Naive thymus-derived CD8-positive, alpha-beta T cell (primary cell): ENCODE measurements around the gene OAT. TPM values are rescaled to one million over a fixed set of nuclear protein-coding genes. Genes with fewer than 3 reads are reported as not detected.
A peak's percentile ranks its signal among the peaks of the same experiment; 100 is the strongest.
"Not testable (repeated sequence)": the region's sequence is repeated elsewhere in the genome, so short reads cannot be mapped to it uniquely, and the experiment has no call there.

Experiments used
- ATAC-seq, 2 donors: fragments of 150-1000 bp; cut with Tn5 transposase in 1 of 2; sonication (Bioruptor Pico), chemical (Tn5 transposase) in 1 of 2; 1 replicate in 1 of 2; 2 replicates in 1 of 2; pipeline ENCODE4 v1.10.0; 2021; ENCODE audit warnings: mild to moderate bottlenecking in 2 of 2, moderate library complexity in 2 of 2
- POLR2A ChIA-PET: fragments of 350-600 bp; sonication (Branson Sonifier 250); formaldehyde crosslinking; loops from one replicate; lab custom pipeline; 2021; ENCODE audit warnings: antibody characterized with exemption; lab: Charles Lee
- DNase-seq, 10 donors: peaks; one replicate each; pipeline versions ENCODE4 v3.0.0 to v3.0.0-alpha.2; 2020 to 2022
- H3K27ac Mint-ChIP-seq, 10 donors: one replicate each; pipeline ENCODE4 v1.8.0; 2020 to 2022; ENCODE audit warnings: mild to moderate bottlenecking in 10 of 10, mixed read lengths in 10 of 10, moderate library complexity in 4 of 10, inconsistent platforms in 1 of 10
- H3K27me3 Mint-ChIP-seq, 5 donors: one replicate each; pipeline ENCODE4 v1.8.0; 2021 to 2022; ENCODE audit warnings: mixed read lengths in 5 of 5
- H3K36me3 Mint-ChIP-seq, 3 donors: one replicate each; pipeline ENCODE4 v1.8.0; 2020 to 2022; ENCODE audit warnings: mixed read lengths in 3 of 3, mild to moderate bottlenecking in 2 of 3, inconsistent platforms in 1 of 3
- H3K4me1 Mint-ChIP-seq, 4 donors: one replicate each; pipeline ENCODE4 v1.8.0; 2021 to 2022; ENCODE audit warnings: mixed read lengths in 4 of 4
- H3K4me3 Mint-ChIP-seq, 10 donors: one replicate each; pipeline ENCODE4 v1.8.0; 2020 to 2022; ENCODE audit warnings: mild to moderate bottlenecking in 10 of 10, mixed read lengths in 10 of 10, moderate library complexity in 6 of 10, inconsistent platforms in 1 of 10
- H3K9me3 Mint-ChIP-seq, 9 donors: one replicate each; pipeline ENCODE4 v1.8.0; 2020 to 2022; ENCODE audit warnings: mixed read lengths in 9 of 9, mild to moderate bottlenecking in 3 of 9, inconsistent platforms in 1 of 9, moderate library complexity in 1 of 9
- polyA plus RNA-seq, 3 donors: library from polyadenylated mRNA; unstranded; fragments of 300-500 nt; fragmentation: Illumina TruSeq; gene quantifications; one replicate each; pipeline ENCODE4 v1.2.3, GENCODE V29; 2021
- total RNA-seq, 8 experiments: library from RNA in 2 of 8; stranded (reverse) in 2 of 8; gene quantifications; one replicate each; pipeline ENCODE4 v1.2.3 and lab custom pipeline; 2021 to 2026

The OAT gene
- total and polyA plus RNA-seq, 5 experiments from 2014 or later = 47.1 to 91.5 (median 67.9) TPM

DNA sequence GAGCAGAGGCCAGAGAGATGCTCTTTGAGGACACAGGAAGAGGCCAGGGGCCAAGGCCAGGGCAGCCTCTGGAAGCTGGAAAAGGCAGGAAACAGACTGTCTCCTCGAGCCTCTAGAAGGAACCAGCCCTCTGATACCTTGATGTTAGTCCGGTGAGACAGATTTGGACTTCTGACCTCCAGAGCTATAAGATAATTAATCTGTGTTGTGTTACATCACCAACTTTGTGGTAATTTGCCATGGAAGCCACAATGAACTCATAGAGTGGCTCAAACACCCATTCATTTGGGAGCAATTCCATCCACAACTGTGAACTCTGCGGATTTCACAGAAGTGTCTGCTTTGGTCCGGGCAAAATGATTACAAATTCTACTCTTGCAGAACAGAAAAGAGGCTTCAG lies 48.7 kb downstream of the OAT start:
- H3K4me3 Mint-ChIP-seq = no peak overlapping the region
- H3K27me3 Mint-ChIP-seq = peaks cover 0 to 14% (median 6%) of the 10 kb centered on the region in 5 donors
- H3K27ac Mint-ChIP-seq = no peak overlapping the region
- POLR2A ChIA-PET = no interaction called here
- H3K36me3 Mint-ChIP-seq = no peaks in the 10 kb centered on the region
- H3K4me1 Mint-ChIP-seq = peaks cover 0 to 11% (median 0%) of the 10 kb centered on the region in 4 donors
- DNase-seq (no peak), ATAC-seq (no peak)
- H3K9me3 Mint-ChIP-seq = no peaks in the 10 kb centered on the region

DNA sequence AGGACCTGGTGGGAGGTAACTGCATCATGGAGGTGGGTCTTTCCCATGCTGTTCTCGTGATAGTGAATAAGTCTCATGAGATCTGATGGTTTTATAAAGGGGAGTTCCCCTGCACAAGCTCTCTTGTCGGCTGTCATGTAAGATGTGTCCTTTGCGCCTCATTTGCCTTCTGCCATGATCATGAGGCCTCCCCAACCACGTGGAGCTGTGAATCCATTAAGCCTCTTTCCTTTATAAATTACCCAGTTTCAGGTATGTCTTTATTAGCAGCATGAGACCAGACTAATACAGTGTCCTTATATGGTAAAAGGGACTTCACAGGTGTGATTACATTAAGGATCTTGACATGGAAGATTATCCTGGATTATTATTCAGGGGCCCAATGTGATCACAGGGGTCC lies 49.2 kb downstream of the OAT start:
- H3K4me3 Mint-ChIP-seq, H3K27ac Mint-ChIP-seq, POLR2A ChIA-PET, H3K36me3 Mint-ChIP-seq, DNase-seq, ATAC-seq, H3K9me3 Mint-ChIP-seq: not testable (repeated sequence)
- Mint-ChIP-seq H3K4me1 (peaks cover 0 to 11% (median 0%) of the 10 kb centered on the region in 4 donors), H3K27me3 (peaks cover 0 to 14% (median 6%) of the 10 kb centered on the region in 5 donors)

DNA sequence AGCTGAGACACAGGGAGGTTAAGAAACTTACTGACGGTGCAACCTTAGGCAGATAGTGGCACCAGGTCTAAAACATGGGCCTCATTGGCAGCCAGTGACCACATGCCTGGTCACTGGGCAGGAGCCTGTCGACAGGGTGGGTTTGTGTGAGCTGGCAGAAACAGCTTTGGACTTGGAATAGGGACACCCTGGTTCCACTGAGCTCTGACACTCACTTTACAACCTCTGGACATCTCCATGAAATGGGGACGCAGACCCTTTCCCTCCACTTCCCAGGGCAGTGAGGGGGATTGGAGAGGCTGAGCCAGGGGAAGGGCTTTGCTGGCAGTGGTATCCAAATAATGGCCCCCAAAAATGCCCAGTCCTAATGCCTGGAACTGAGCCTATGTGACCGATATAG lies 49.7 kb downstream of the OAT start:
- POLR2A ChIA-PET = no interaction called here
- Mint-ChIP-seq H3K4me1 (peaks cover 0 to 11% (median 0%) of the 10 kb centered on the region in 4 donors), H3K9me3 (no peaks in the 10 kb centered on the region), H3K27me3 (peaks cover 0 to 14% (median 6%) of the 10 kb centered on the region in 5 donors), H3K4me3 (no peak overlapping the region), H3K36me3 (no peaks in the 10 kb centered on the region), H3K27ac (no peak overlapping the region)
- DNase-seq (no peak), ATAC-seq (no peak)

DNA sequence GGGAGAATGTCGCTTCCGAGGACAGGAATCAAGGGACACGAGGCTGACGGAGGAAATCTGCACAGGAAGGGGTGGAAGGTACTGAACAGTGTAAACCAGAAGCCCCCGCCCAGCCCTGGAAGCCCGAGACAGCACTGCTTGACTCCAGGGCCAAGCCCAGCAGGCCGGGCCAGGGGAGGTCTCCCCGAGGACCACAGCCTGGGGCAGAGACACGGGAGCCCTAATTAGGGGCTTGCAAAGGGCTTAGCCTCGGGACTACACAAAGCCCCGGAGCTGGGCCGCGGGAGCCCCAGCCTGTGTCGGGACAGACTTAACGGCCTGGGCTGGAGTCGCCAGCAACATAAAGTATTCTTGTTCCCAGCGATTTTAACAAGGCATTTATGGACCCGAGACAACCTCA lies 50.8 kb downstream of the OAT start:
- POLR2A ChIA-PET = no interaction called here
- peaks cover 0 to 10% (median 6%) of the 10 kb centered on the region in 5 donors for H3K27me3 Mint-ChIP-seq
- DNase-seq = no peak

DNA sequence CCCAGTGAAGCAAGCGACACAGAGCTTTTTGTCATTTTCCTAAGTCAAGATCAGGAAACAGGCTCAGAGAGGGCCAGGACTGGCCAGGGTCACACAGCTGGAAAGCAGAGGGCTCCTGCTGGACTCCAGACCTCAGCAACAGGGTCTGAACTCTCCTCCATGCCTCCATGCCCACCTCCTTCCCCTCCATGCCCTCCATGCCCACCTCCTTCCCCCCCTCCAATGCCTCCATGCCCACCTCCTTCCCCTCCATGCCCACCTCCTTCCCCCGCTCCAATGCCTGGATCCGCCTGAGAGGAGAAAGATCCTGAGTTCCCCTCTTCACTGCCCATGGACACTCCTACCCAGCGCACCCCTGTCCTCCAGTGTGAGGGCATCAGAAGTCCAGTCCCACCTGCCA lies 51.3 kb downstream of the OAT start:
- H3K27ac Mint-ChIP-seq = no peak overlapping the region
- POLR2A ChIA-PET = no interaction called here
- H3K9me3 Mint-ChIP-seq = no peaks in the 10 kb centered on the region

More for the DNA sequence above, 50.8 kb downstream of the OAT start:
- Mint-ChIP-seq H3K4me3 (no peak overlapping the region), H3K4me1 (peaks cover 0 to 11% (median 0%) of the 10 kb centered on the region in 4 donors), H3K36me3 (no peaks in the 10 kb centered on the region), H3K9me3 (no peaks in the 10 kb centered on the region), H3K27ac (no peak overlapping the region)
- no peak for ATAC-seq

DNA sequence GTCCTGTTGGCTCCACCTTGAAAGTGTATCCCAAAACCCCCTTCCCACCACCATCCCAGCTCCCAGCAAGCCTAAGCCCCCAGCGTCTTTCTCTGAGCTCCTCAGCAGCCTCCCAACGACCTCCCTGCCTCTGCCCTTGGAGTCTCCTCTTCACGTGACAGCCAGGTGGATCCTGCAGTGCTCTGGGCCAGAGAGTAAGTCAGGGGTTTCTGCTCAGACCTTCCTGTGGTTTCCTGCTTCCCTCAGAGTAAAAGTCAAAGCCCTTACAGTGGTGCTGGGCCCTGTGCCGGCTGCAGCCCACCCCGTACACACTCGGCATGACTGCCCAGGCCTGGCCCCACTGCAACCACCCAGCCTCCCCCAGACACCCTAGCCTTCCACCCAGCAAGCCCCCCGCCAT lies 51.9 kb downstream of the OAT start:
- Mint-ChIP-seq H3K27ac (no peak overlapping the region), H3K27me3 (peaks cover 0 to 10% (median 7%) of the 10 kb centered on the region in 5 donors), H3K4me3 (no peak overlapping the region), H3K4me1 (peaks cover 0 to 11% (median 0%) of the 10 kb centered on the region in 4 donors), H3K36me3 (no peaks in the 10 kb centered on the region), H3K9me3 (no peaks in the 10 kb centered on the region)
- POLR2A ChIA-PET = no interaction called here
- DNase-seq (no peak), ATAC-seq (no peak)

More for the DNA sequence above, 51.3 kb downstream of the OAT start:
- Mint-ChIP-seq H3K4me1 (peaks cover 0 to 11% (median 0%) of the 10 kb centered on the region in 4 donors), H3K27me3 (peaks cover 0 to 10% (median 6%) of the 10 kb centered on the region in 5 donors), H3K4me3 (no peak overlapping the region), H3K36me3 (no peaks in the 10 kb centered on the region)
- ATAC-seq = no peak
- no peak for DNase-seq

DNA sequence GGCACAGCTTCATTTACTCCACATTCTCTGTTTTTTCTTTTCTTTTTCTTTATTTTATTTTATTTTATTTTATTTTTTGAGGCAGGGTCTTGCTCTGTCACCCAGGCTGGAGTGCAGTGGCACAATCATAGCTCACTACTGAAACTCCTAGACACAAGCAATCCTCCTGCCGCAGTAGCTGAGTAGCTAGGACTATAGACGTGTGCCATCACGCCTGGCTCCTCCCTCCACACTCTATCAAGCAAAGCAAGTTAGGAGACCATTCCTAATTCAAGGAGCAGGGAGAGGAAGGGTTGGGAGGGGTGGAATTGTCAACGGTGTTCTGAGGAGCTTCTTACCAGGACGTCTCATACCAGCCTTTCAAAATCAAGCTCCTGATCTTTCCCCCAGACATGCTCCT lies 52.4 kb downstream of the OAT start:
- H3K27me3 Mint-ChIP-seq = peaks cover 0 to 9% (median 7%) of the 10 kb centered on the region in 5 donors
- ATAC-seq = no peak

DNA sequence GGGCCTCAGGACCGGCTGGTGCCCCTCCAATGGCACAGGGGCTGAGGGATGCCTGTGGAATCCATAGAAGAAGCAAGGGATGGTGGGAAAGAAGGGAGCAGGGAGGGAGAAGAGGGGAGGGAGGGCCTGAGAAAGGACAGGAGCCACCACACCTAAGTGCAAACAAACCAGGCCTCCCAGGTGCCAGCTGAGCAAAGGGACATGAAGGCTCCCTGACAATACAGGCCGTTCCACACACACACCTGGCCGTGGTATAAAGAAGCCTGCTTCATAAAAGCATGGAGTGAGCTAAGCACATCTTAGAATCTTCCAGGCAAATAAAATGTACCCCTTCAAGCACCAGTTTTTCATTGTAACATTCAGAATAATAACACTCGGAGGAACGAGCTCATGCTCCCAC lies 54.0 kb downstream of the OAT start:
- ATAC-seq = no peak
- Mint-ChIP-seq H3K27ac (no peak overlapping the region), H3K27me3 (peaks cover 0 to 6% (median 0%) of the 10 kb centered on the region in 5 donors), H3K4me3 (no peak overlapping the region), H3K9me3 (peaks cover 1 to 12% (median 7%) of the 10 kb centered on the region in 9 donors), H3K4me1 (peaks cover 0 to 5% (median 0%) of the 10 kb centered on the region in 4 donors), H3K36me3 (peaks cover 0 to 4% (median under 1%) of the 10 kb centered on the region in 3 donors)
- POLR2A ChIA-PET = no interaction called here
- DNase-seq = no peak

More for the DNA sequence above, 52.4 kb downstream of the OAT start:
- H3K4me3 Mint-ChIP-seq = no peak overlapping the region
- no peak for DNase-seq
- no peak overlapping the region for H3K27ac Mint-ChIP-seq
- POLR2A ChIA-PET = no interaction called here
- H3K9me3 Mint-ChIP-seq = no peaks in the 10 kb centered on the region
- peaks cover 0 to 11% (median 0%) of the 10 kb centered on the region in 4 donors for H3K4me1 Mint-ChIP-seq
- H3K36me3 Mint-ChIP-seq = no peaks in the 10 kb centered on the region

DNA sequence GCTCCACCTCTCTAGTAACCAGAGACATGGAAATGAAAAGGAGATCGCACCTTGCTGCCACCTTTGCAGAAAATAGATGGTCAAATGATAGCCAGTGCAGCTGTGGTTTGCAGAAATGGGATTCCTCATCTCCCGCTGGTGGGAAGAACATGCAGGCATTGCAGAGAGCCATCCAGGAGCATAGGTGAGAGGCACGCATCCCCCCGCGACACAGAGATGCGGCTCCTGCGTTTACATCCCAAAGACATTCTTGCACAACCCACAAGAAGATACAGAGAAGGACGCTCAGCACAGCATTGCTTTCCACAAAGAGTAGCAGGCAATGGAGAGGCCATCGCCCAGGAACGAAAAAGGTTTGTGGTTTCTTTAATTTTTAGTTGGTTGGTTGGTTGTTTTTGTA lies 56.2 kb downstream of the OAT start:
- Mint-ChIP-seq H3K9me3 (peaks cover 5 to 26% (median 16%) of the 10 kb centered on the region in 9 donors), H3K27me3 (peaks cover 0 to 2% (median 0%) of the 10 kb centered on the region in 5 donors), H3K36me3 (peaks cover 0 to 20% (median 5%) of the 10 kb centered on the region in 3 donors), H3K27ac (peak overlapping the region in 1 of 10 donors; percentile 29), H3K4me3 (no peak overlapping the region), H3K4me1 (peaks cover 0 to 3% (median 0%) of the 10 kb centered on the region in 4 donors)
- DNase-seq = peak in 1 of 10 donors; percentile 26
- POLR2A ChIA-PET = no interaction called here
- no peak for ATAC-seq

DNA sequence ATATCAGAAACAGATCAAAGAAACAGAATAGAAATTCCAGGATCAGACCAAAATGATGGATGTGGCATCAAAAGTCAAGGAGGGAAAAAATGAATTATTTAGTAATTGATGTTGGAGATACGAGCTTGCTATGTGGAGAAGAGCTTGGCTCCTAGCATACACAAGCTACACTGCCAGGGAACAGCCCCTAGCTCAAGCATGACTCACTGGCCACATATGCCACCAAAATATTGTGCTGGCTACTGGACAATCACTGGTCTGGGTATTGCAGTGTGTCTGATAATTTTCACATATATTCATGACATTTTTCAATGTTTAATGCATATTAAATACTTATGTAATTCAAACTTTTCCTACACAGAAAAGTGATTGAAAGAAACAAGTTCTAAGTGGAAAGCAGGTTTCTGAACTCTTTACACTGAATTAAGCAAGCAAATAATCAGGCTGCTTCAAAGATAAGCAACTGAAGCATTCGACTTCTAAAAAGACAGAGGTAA lies 59.3 kb downstream of the OAT start:
- Mint-ChIP-seq H3K9me3 (peaks cover 5 to 26% (median 16%) of the 10 kb centered on the region in 9 donors), H3K4me1 (peaks cover 4 to 11% (median 9%) of the 10 kb centered on the region in 4 donors), H3K4me3 (no peak overlapping the region), H3K36me3 (peaks cover 0 to 20% (median 5%) of the 10 kb centered on the region in 3 donors), H3K27me3 (peaks cover 0 to 2% (median 0%) of the 10 kb centered on the region in 5 donors), H3K27ac (no peak overlapping the region)
- ATAC-seq (no peak), DNase-seq (no peak)
- POLR2A ChIA-PET = no interaction called here

DNA sequence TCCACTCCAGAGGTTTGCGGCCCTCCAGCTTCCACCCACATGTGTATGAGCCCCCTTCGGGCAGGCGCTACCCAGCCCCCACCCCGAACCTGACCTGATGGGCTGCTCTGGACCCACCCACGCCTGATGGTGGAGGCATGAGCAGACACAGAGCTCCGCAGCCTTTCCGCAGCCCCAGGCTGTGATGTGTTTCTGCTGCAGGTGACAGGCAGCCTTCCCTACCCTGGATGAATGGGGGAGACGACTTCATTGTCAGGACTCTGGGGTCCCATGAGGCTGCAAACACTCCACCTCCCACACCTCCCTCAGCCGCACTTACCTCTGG lies 61.2 kb downstream of the OAT start:
- no peak overlapping the region for H3K27ac Mint-ChIP-seq
- DNase-seq = no peak
- H3K4me1 Mint-ChIP-seq = peaks cover 7 to 13% (median 13%) of the 10 kb centered on the region in 4 donors
- peaks cover 0 to 2% (median 0%) of the 10 kb centered on the region in 5 donors for H3K27me3 Mint-ChIP-seq
- POLR2A ChIA-PET = no interaction called here
- H3K9me3 Mint-ChIP-seq = peaks cover 5 to 26% (median 16%) of the 10 kb centered on the region in 9 donors
- peaks cover 0 to 20% (median 5%) of the 10 kb centered on the region in 3 donors for H3K36me3 Mint-ChIP-seq
- no peak overlapping the region for H3K4me3 Mint-ChIP-seq
- ATAC-seq = no peak

DNA sequence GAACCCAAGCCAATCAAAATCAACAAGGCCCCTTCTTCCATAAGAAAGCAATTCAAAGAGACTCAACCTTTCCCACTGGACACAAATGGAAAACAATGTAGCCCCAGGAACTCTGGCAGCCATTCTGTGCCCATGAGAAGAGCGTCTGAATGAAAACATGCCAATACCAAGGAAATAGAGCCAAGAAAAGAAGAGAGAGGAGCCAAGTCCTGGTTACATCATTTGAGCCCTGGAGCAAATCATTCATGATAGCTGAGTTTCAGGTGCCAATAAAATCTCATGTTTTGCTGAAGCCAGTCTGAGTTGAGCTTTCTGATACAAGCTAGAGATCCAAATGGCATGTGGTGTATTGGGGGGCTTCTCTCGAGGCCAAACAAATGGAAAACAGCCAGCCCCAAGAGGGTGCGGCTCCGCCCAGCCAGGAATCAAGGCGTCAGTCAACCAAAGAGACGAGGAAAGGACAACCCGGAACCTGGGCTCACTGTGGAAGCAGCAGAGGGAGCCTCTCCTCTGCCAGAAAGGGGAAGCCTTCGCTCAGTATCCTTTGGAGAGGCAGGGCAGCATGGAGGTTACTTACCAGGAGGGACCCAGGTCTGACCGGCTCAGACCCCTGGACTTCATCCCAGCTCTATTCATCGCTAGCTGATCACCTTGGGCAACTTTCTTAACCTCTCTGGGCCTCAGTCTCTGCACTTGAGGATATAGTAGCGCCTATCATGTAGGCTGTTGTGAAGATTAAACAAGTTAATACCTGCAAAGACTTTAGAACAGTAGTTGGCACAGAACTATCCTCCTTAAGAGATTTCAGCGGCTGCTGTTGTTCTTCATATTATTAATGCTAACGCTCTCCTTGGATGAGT lies 61.8 kb downstream of the OAT start:
- peaks cover 5 to 26% (median 16%) of the 10 kb centered on the region in 9 donors for H3K9me3 Mint-ChIP-seq
- peaks cover 0 to 20% (median 5%) of the 10 kb centered on the region in 3 donors for H3K36me3 Mint-ChIP-seq
- peaks cover 7 to 13% (median 13%) of the 10 kb centered on the region in 4 donors for H3K4me1 Mint-ChIP-seq
- no peak overlapping the region for H3K27ac Mint-ChIP-seq
- POLR2A ChIA-PET = no interaction called here
- H3K27me3 Mint-ChIP-seq = no peaks in the 10 kb centered on the region
- DNase-seq = no peak
- ATAC-seq = no peak
- H3K4me3 Mint-ChIP-seq = peak overlapping the region in 1 of 10 donors; percentile 69
